K562 (cell line): ENCODE results near the gene POLD4. TPM values are rescaled to one million over a fixed set of nuclear protein-coding genes. Genes with fewer than 3 reads are reported as not detected.
A peak's percentile ranks its signal among the peaks of the same experiment; 100 is the strongest.

Experiments used
- ATF1 ChIP-seq, 2 experiments: fragments of 450-650 bp in 1 of 2; IDR thresholded peaks; 2 replicates each; pipeline ENCODE4 v1.6.1; 2016; ENCODE audit warnings: missing compliant biosample characterization in 1 of 2, missing genetic modification characterization in 1 of 2
- CEBPG ChIP-seq, 3 experiments: fragments of 200-800 bp in 1 of 3; sonication (Bioruptor generic) in 1 of 3; sonication (generic) in 1 of 3; formaldehyde crosslinking in 1 of 3; IDR thresholded peaks in 2 of 3; conservative IDR thresholded peaks in 1 of 3; 2 replicates each; pipeline versions ENCODE4 v1.6.1 to v1.8.0; 2016 to 2022; ENCODE audit warnings: missing compliant biosample characterization in 2 of 3, missing genetic modification characterization in 2 of 3, mild to moderate bottlenecking in 1 of 3, missing genetic modification reagents in 1 of 3
- E2F6 ChIP-seq, 2 experiments: IDR thresholded peaks; 2 replicates each; pipeline ENCODE4 v1.6.1; 2011; ENCODE audit warnings: borderline replicate concordance in 1 of 2, control low read depth in 1 of 2, low read depth in 1 of 2, low read length in 1 of 2, mild to moderate bottlenecking in 1 of 2, mixed read lengths in 1 of 2, moderate library complexity in 1 of 2; ENCODE audit not compliant: insufficient read depth in 1 of 2, insufficient read length in 1 of 2, poor library complexity in 1 of 2, severe bottlenecking in 1 of 2; ENCODE audit errors: extremely low read depth in 1 of 2
- HMG20A ChIP-seq: fragments of 450-650 bp; formaldehyde crosslinking; conservative IDR thresholded peaks from 2 replicates; pipeline ENCODE4 v1.4.0; 2020; ENCODE audit warnings: mild to moderate bottlenecking, mixed read lengths
- HMG20B ChIP-seq: fragments of 250-450 bp; sonication (Bioruptor Pico); IDR thresholded peaks from 2 replicates; pipeline ENCODE4 v1.5.0; 2021; ENCODE audit warnings: mild to moderate bottlenecking
- KLF16 ChIP-seq: IDR thresholded peaks from 2 replicates; pipeline ENCODE4 v1.6.1; 2016; ENCODE audit warnings: antibody characterized with exemption
- MITF ChIP-seq: IDR thresholded peaks from 2 replicates; pipeline ENCODE4 v1.6.1; 2014; ENCODE audit warnings: antibody characterized with exemption
- NBN ChIP-seq: fragments of 450-650 bp; IDR thresholded peaks from 2 replicates; pipeline ENCODE4 v1.6.1; 2016; ENCODE audit warnings: low read depth, mild to moderate bottlenecking
- RBM17 ChIP-seq: fragments of 200-400 bp; formaldehyde crosslinking; IDR thresholded peaks from 2 replicates; pipeline ENCODE4 v1.6.1; 2017; ENCODE audit warnings: low read depth, mild to moderate bottlenecking, low read length, borderline replicate concordance
- TEAD2 ChIP-seq: fragments of 450-650 bp; IDR thresholded peaks from 2 replicates; pipeline ENCODE4 v1.6.1; 2016; ENCODE audit warnings: missing genetic modification characterization, control low read depth, missing compliant biosample characterization
- ZNF165 ChIP-seq: fragments of 250-450 bp; sonication (Bioruptor Pico); IDR thresholded peaks from 2 replicates; pipeline ENCODE4 v1.4.0; 2020; ENCODE audit warnings: borderline replicate concordance
- ZNF3 ChIP-seq: fragments of 250-450 bp; sonication (Bioruptor Pico); IDR thresholded peaks from 2 replicates; pipeline ENCODE4 v1.5.0; 2021; ENCODE audit warnings: mild to moderate bottlenecking, moderate library complexity
- ZNF589 ChIP-seq: fragments of 200-800 bp; sonication (Bioruptor generic); IDR thresholded peaks from 2 replicates; pipeline ENCODE4 v1.6.1; 2016; ENCODE audit warnings: low read depth, missing genetic modification characterization, missing compliant biosample characterization
- ZNF707 ChIP-seq: fragments of 250-450 bp; sonication (Bioruptor Pico); conservative IDR thresholded peaks from 2 replicates; pipeline ENCODE4 v1.8.0; 2022; ENCODE audit warnings: inconsistent platforms, mild to moderate bottlenecking, moderate library complexity
- ZNF785 ChIP-seq: fragments of 250-450 bp; sonication (Bioruptor Pico); IDR thresholded peaks from 2 replicates; pipeline ENCODE4 v1.4.0; 2020; ENCODE audit warnings: mild to moderate bottlenecking
- polyA plus RNA-seq, 8 experiments: library from polyadenylated mRNA; depleted of rRNA in 4 of 8; stranded (reverse) in 5 of 8; unstranded in 3 of 8; fragments of >200 nt; fragmentation: Nextera tagmentation in 2 of 8; fragmentation: Illumina TruSeq in 1 of 8; extraction: Ambion mirVana in 2 of 8; extraction: Trizol in 1 of 8; gene quantifications; 2 replicates each; pipeline versions ENCODE4 v1.2.1 to v1.2.3, GENCODE V29; 2011 to 2014; ENCODE audit warnings: inconsistent platforms in 1 of 8, missing spikeins in 1 of 8
- total RNA-seq, 7 experiments: library from RNA; depleted of rRNA in 6 of 7; stranded (reverse); fragments of >200 nt in 6 of 7; fragmentation: Illumina TruSeq in 2 of 7; extraction: Trizol in 2 of 7; gene quantifications; 2 replicates each; pipeline versions ENCODE4 v1.2.1 to v1.2.3, GENCODE V29; 2011 to 2021; ENCODE audit warnings: low replicate concordance in 1 of 7
- TF ChIP-seq, protein P1 (sequence below): sonication (generic); formaldehyde crosslinking; IDR thresholded peaks from 2 replicates; pipeline ENCODE4 v1.4.0; 2020; ENCODE audit warnings: mild to moderate bottlenecking, missing genetic modification reagents

The POLD4 gene
- total and polyA plus RNA-seq, 9 of the 15 experiments (the other 6 are each of a cell fraction or from before 2014, with no cell fraction given): 5.8 to 64.5 (median 18.3) TPM

- TF ChIP-seq ZNF3 (CRISPR knock-in tag) (no peak), ZNF707 (CRISPR knock-in tag) (no peak), RBM17 (no peak), TEAD2 (tag) (no peak), ZNF165 (CRISPR knock-in tag) (no peak), E2F6 (IDR thresholded peaks at IDR 0.05; ENCODE audit: borderline replicate concordance in 1 of 2, extremely low read depth in 1 of 2, insufficient read depth in 1 of 2, insufficient read length in 1 of 2, low read depth in 1 of 2, low read length in 1 of 2, poor library complexity in 1 of 2, severe bottlenecking in 1 of 2) (no peak), NBN (peak; percentile 46; the same call in 1 of the 2 replicates), ZNF785 (CRISPR knock-in tag) (no peak), HMG20B (CRISPR knock-in tag) (no peak), ATF1 (CRISPR knock-in tag; IDR thresholded peaks at IDR 0.05) (no peak), ATF1 (tag; IDR thresholded peaks at IDR 0.05) (no peak), KLF16 (peak; percentile 58; the same call in 1 of the 2 replicates), MITF (no peak), HMG20A (no peak), ZNF589 (CRISPR knock-in tag) (no peak), CEBPG (CRISPR knock-in tag; IDR thresholded peaks at IDR 0.05) (no peak), CEBPG (tag; conservative IDR thresholded peaks at IDR 0.05 in 1 of 2, IDR thresholded peaks at IDR 0.05 in 1 of 2) (no peak)
- TF ChIP-seq, protein P1, sequence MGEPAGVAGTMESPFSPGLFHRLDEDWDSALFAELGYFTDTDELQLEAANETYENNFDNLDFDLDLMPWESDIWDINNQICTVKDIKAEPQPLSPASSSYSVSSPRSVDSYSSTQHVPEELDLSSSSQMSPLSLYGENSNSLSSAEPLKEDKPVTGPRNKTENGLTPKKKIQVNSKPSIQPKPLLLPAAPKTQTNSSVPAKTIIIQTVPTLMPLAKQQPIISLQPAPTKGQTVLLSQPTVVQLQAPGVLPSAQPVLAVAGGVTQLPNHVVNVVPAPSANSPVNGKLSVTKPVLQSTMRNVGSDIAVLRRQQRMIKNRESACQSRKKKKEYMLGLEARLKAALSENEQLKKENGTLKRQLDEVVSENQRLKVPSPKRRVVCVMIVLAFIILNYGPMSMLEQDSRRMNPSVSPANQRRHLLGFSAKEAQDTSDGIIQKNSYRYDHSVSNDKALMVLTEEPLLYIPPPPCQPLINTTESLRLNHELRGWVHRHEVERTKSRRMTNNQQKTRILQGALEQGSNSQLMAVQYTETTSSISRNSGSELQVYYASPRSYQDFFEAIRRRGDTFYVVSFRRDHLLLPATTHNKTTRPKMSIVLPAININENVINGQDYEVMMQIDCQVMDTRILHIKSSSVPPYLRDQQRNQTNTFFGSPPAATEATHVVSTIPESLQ (CRISPR knock-in tag): no peak
Observed at GRCh38 chr11:67356864-67357561, 3.7 kb upstream of the POLD4 start (continued).
